ENCODE data around the gene CNOT4.
"Not testable (repeated sequence)": the region's sequence is repeated elsewhere in the genome, so short reads cannot be mapped to it uniquely, and the experiment has no call there.

Gene CNOT4

DNA sequence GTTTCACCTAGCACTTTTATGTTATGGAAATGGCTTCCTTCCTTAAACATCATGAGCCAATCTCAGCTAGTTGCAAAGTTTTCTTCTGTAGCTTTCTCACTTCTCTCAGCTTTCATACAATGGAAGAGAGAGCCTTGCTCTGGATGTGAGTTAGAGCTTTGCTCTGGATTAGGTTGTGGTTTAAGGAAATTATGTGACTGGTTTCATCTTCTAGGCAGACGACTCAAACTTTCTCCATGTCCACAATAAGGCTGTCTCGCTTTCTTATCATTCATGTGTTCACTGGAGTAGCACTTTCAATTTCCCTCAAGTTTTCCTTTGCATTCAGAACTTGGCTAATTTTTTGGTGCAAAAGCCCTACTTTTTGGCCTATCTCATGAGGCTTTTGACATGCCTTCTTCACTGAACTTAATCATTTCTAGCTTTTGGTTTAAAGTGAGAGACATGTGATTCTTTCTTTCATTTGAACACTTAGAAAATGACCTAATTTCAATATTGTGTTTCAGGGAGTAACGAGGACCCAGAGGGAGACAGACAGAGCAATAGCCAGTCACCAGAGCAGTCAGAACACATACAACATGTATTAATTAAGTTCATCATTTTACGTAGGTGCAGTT is 49.8 kb downstream of the CNOT4 start:
- DNase-seq (ENCODE audit: low read depth, low spot score): no peak
- H3K27ac ChIP-seq: no peak overlapping the region

DNA sequence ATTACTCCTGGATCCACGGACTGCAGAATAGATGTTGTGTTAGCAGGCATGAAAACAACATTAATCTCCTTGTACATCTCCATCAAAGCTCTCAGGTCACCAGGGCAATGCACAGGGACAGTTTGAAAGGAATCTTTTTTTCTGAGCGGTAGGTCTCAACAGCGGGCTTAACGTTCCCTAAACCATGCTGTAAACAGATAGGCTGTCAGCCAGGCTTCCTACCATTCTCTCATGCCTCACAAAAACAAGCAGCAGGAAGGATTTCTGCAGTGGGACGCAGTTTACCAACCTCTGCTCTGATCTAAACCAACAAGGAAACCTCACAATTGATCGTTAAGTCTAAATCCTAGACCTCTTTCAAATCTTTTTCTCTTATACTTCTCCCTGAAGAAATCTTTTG is 50.8 kb downstream of the CNOT4 start:
- no peak for DNase-seq (ENCODE audit: low read depth, low spot score)
- H3K27ac ChIP-seq: no peak overlapping the region

GRCh38 chr7:135454060-135454459 is 55.8 kb downstream of the CNOT4 start:
- no peak overlapping the region for H3K27ac ChIP-seq
- DNase-seq (ENCODE audit: low read depth, low spot score): no peak

DNA sequence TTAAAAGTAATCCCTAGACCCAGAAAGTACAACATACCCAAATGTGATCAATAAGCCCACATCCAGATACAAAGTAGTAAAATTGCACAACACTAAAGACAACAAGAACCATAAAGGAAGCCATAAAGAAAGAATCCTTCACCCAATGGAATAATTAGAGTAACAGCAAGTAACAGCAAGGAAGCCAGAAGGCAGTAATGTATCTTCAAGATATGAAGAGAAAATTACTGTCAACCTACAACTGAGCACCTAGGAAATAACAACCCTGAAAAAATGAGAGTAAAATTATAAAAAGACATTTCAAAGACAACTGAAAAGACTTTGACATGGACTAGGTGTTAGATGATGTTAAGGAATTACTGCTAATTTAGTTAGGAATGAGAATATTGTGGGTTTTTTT is 60.5 kb downstream of the CNOT4 start:
- no peak for DNase-seq (ENCODE audit: low read depth, low spot score)
- H3K27ac ChIP-seq: no peak overlapping the region

DNA sequence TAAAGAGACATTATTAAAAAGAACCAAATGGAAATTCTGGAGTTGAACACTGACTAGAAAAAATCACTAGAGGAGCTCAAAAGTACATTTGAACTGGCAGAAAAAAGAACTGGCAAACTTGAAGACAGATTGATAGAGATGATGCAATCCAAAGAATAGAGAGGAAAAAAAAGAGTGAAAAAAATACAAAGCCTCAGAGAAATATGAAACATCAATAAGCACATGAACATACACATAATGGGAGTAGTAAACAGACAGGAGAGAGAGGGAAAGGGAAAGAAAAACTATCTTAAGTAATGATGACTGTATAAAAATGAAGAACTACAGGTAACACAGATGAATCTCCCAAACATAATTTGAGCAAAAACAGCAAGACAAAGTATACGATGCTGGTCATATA is 61.1 kb downstream of the CNOT4 start:
- DNase-seq (ENCODE audit: low read depth, low spot score): no peak

GRCh38 chr7:135447748-135448147 is 62.2 kb downstream of the CNOT4 start:
- DNase-seq (ENCODE audit: low read depth, low spot score): no peak
- H3K27ac ChIP-seq: no peak overlapping the region

More for the DNA sequence above, 61.1 kb downstream of the CNOT4 start:
- H3K27ac ChIP-seq: no peak overlapping the region

- DNase-seq (ENCODE audit: low read depth, low spot score): no peak
- no peak overlapping the region for H3K27ac ChIP-seq
Observed at GRCh38 chr7:135445690-135446089, 64.2 kb downstream of the CNOT4 start.

DNA sequence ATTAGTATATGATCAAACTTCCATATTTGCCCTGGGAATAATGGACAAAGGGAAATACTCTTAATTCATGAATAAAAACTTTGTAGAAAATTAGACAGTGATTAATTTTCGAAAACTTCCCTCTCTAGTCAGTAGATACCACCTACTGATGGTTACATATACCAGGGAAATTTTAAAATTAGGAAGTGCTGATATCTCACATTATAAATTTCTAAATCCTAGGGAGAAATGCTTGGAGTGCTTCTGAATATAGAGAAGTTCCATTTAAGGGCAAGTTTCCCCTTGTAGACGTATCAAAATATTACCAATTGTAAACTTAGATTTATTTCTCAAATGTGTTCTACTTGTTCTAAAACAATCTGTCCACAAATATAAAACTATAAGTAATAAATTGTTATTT is 64.6 kb downstream of the CNOT4 start:
- not testable (repeated sequence) for H3K27ac ChIP-seq; DNase-seq (ENCODE audit: low read depth, low spot score)

- peak; percentile 5 for DNase-seq (ENCODE audit: low read depth, low spot score)
- H3K27ac ChIP-seq: no peak overlapping the region
Observed at GRCh38 chr7:135441791-135442190, 68.1 kb downstream of the CNOT4 start.

GRCh38 chr7:135434047-135434446 is 75.9 kb downstream of the CNOT4 start:
- DNase-seq (ENCODE audit: low read depth, low spot score): no peak
- no peak overlapping the region for H3K27ac ChIP-seq

GRCh38 chr7:135430626-135431025 is 79.3 kb downstream of the CNOT4 start:
- no peak overlapping the region for H3K27ac ChIP-seq
- DNase-seq (ENCODE audit: low read depth, low spot score): no peak

GRCh38 chr7:135428879-135429278 is 81.0 kb downstream of the CNOT4 start:
- no peak for DNase-seq (ENCODE audit: low read depth, low spot score)
- no peak overlapping the region for H3K27ac ChIP-seq

GRCh38 chr7:135428011-135428410 is 81.9 kb downstream of the CNOT4 start:
- no peak overlapping the region for H3K27ac ChIP-seq
- DNase-seq (ENCODE audit: low read depth, low spot score): no peak

GRCh38 chr7:135427166-135427565 is 82.7 kb downstream of the CNOT4 start:
- DNase-seq (ENCODE audit: low read depth, low spot score): no peak
- no peak overlapping the region for H3K27ac ChIP-seq

DNA sequence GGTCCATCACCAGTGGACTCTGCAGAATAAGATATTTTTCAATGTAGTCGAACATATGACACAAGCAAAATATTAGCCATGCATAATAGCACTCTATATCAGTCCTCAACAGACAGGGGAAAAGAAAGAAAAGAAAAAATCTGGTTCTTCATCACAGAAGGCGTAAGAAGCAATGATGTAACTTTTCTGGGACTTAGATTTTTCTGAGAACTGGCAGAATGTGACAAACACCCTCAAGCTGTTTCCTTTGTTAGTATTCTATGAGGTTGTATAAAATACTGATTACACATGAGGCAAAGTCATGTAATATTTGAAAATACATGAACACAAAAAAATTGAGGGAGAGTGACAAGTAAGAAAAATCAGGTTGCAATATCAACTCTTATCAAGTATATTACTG is 84.9 kb downstream of the CNOT4 start:
- DNase-seq (ENCODE audit: low read depth, low spot score): no peak
- no peak overlapping the region for H3K27ac ChIP-seq

GRCh38 chr7:135420786-135421185 is 89.1 kb downstream of the CNOT4 start:
- DNase-seq (ENCODE audit: low read depth, low spot score): no peak
- no peak overlapping the region for H3K27ac ChIP-seq

DNA sequence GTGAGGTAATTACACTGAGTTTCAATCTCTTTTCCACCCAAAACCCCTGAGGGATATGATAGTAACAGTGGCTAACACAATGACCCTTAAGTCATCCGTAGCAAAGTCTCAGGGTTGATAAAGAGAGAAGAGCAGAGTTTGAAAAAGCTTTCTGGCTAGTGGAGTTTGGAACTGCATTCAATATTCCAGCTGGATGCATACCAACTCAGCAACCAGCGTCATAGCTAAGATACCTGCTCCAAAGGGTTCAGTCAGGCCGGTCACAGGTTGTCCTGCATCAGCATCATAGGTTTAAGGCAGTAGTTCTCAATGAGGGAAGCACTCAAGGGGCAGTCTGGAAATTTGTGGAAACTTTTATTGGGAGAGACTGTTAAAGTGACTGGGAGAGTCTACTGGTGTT is 93.5 kb downstream of the CNOT4 start:
- no peak for DNase-seq (ENCODE audit: low read depth, low spot score)
- no peak overlapping the region for H3K27ac ChIP-seq

DNA sequence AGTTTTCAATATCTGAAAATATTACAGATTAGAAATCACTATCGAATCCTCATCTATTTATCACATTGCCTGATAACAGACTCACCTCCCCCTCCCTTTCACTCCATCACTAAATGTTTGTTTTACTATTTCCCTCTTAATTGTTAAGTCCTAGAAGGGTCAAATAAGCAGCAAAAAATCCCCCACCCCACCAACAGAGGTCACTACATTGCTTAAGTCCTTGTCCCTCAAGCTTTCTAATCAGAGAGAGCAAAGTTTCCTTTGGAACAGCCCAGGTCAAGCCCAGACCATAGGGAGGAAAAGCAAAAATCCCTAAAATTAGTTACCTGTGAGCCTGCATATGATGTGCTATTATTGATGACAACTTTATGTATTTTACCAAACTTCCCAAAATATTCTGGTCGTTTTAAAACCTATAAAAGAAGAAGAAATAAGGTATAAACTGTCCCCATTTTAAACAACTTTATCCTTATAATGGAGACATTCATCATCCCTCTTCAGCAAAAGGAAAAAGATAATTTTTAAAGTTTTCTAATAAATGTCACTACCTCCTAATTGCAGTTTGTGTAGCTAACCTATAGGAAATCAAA is 95.0 kb downstream of the CNOT4 start:
- no peak for DNase-seq (ENCODE audit: low read depth, low spot score)
- no peak overlapping the region for H3K27ac ChIP-seq

GRCh38 chr7:135414208-135414607 is 95.7 kb downstream of the CNOT4 start:
- H3K27ac ChIP-seq: no peak overlapping the region
- no peak for DNase-seq (ENCODE audit: low read depth, low spot score)

- no peak for DNase-seq (ENCODE audit: low read depth, low spot score)
- H3K27ac ChIP-seq: no peak overlapping the region
Observed at GRCh38 chr7:135411098-135411497, 98.8 kb downstream of the CNOT4 start.

DNA sequence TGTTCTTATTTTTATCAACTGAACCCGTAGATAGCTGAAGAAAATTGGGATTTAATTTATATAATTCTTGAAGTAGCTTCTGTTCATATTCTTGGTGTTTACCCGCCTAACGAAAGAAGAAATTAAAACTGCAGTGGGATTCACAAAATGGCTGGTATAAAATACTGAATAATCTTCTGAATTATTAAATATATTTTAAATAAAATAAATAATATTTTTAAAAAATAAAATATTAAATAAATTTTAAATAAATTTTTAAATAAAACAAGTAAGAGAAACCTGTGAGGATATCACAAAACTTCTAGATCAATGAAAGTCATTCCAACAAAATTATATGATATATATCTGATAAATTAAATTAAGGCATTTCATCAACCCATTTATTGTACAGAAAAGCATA is 99.4 kb downstream of the CNOT4 start:
- H3K27ac ChIP-seq: no peak overlapping the region
- DNase-seq (ENCODE audit: low read depth, low spot score): no peak

DNA sequence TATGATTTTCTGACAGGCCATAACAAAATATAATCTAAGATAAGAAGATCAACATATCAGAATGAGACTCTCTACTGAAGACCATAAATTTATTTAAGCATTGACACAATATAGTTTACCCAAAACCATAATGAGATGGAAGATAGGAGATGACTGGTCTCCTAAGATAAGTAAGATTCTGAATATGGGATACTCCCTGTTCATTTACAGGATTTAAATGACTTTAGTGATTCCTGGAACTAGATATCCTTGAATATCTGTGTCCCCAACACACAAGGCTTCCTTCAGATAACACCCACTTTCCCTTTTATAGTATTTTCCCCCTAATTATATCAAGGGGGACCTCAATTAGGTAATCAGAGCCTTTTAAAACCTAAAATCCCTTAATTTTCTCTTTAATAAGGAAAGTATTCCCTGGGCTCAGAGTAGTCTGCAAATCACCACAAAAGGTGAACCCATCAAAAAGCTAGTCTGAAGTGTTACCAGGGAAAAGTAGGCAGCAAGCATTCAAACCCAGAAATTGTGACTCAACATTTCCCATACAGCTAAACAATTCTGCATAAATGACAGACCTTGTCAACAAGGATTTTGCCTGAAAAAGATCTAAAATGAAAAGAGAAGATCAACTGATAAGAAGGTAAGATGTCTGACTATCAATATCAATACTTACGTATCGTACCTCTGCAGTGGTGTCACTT is 99.9 kb downstream of the CNOT4 start:
- no peak for DNase-seq (ENCODE audit: low read depth, low spot score)
- no peak overlapping the region for H3K27ac ChIP-seq

Measured in epithelial cell of prostate (primary cell).